Gastrocnemius medialis (tissue), 4 donors: ENCODE results near the gene PTGES.

Experiments
- CTCF ChIP-seq, 5 experiments: fragments of 450-650 bp in 3 of 5; fragments of 200-600 bp in 2 of 5; sonication (generic) in 2 of 5; IDR thresholded peaks in 4 of 5; conservative IDR thresholded peaks in 1 of 5; 1 replicate in 4 of 5; 2 replicates in 1 of 5; pipeline ENCODE4 v1.5.1; 2016 to 2019; ENCODE audit warnings: antibody characterized with exemption in 5 of 5, mild to moderate bottlenecking in 3 of 5, moderate library complexity in 3 of 5
- POLR2A ChIP-seq, 2 donors: fragments of 450-650 bp; IDR thresholded peaks; one replicate each; pipeline ENCODE4 v1.6.1; 2017; ENCODE audit warnings: antibody characterized with exemption in 2 of 2, mild to moderate bottlenecking in 2 of 2, moderate library complexity in 2 of 2

- TF ChIP-seq CTCF (IDR thresholded peaks at IDR 0.05 in 4 of 5, conservative IDR thresholded peaks at IDR 0.05 in 1 of 5) (no peak), POLR2A (IDR thresholded peaks at IDR 0.05) (no peak)
Observed at GRCh38 chr9:129778469-129778868, 25.6 kb upstream of the PTGES start.
